AG04450 (cell line): ENCODE measurements around the gene LRRK1. TPM values are rescaled to one million over a fixed set of nuclear protein-coding genes. Genes with fewer than 3 reads are reported as not detected.

ENCODE experiments used
- CTCF ChIA-PET: fragments of 300-600, 350-600 bp; formaldehyde crosslinking; extraction: SDS; loops from one replicate; lab custom pipeline; 2022; ENCODE audit warnings: antibody characterized with exemption, inconsistent platforms; lab: Charles Lee
- POLR2A ChIA-PET: fragments of 350-600 bp; formaldehyde crosslinking; extraction: SDS; loops from one replicate; lab custom pipeline; 2021; ENCODE audit warnings: antibody characterized with exemption, inconsistent platforms; lab: Yijun Ruan, JAX
- DNase-seq: peaks from one replicate; pipeline ENCODE4 v3.0.0-alpha.2; 2011; ENCODE audit warnings: low read depth, low spot score
- H3K27ac ChIP-seq: one replicate; pipeline ENCODE4 v1.5.1; 2012; ENCODE audit warnings: low read depth, low read length, control low read depth
- H3K27me3 ChIP-seq: one replicate; pipeline ENCODE4 v1.6.0; 2012; ENCODE audit warnings: low read length; ENCODE audit not compliant: control insufficient read depth, insufficient read depth
- H3K4me3 ChIP-seq: 2 replicates; pipeline ENCODE4 v1.5.1; 2011; ENCODE audit warnings: mild to moderate bottlenecking, low read depth, low read length, control low read depth
- H3K9me3 ChIP-seq: 2 replicates; pipeline ENCODE4 v1.5.1; 2012; ENCODE audit warnings: low read length; ENCODE audit not compliant: control insufficient read depth, insufficient read depth
- polyA plus RNA-seq: library from polyadenylated mRNA; depleted of rRNA; stranded (reverse); fragments of >200 nt; gene quantifications from 2 replicates; pipeline ENCODE4 v1.2.3, GENCODE V29; 2011
- TF ChIP-seq, protein P1 (sequence below): IDR thresholded peaks from 2 replicates; pipeline ENCODE4 v1.5.1; 2011; ENCODE audit warnings: low read depth, low read length, control low read depth, inconsistent platforms

The LRRK1 gene
- polyA plus RNA-seq, 1 experiment = 5.6 TPM

DNA sequence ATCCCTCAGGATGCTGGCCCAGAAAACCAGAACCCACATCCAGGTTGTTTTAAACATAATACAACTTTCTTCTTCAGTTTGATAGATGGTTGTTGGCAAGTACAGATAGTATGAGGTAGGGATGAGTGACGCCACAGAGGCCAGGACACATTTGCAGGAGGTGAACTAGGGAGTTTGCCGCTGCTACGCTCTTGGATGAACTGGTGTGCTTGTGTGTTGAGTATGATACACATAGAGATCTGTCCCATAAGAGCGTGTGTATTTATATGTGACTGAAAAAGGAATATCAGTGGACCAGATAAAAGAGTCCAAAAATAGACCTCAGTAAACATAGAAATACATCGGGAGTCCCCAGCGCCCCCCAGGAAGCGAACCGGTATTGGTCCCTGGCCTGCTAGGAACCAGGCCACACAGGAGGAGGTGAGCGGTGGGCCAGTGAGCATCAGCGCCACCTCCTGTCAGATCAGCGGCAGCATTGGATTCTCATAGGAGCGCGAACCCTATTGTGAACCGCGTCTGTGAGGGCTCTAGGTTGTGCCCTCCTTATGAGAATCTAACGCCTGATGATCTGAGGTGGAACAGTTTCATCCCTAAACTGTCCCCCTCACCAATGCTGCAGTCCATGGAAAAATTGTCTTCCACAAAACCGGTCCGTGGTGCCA is 98.1 kb downstream of the LRRK1 start:
- no peak overlapping the region for H3K27ac ChIP-seq
- no peak for DNase-seq
- TF ChIP-seq, protein P1, sequence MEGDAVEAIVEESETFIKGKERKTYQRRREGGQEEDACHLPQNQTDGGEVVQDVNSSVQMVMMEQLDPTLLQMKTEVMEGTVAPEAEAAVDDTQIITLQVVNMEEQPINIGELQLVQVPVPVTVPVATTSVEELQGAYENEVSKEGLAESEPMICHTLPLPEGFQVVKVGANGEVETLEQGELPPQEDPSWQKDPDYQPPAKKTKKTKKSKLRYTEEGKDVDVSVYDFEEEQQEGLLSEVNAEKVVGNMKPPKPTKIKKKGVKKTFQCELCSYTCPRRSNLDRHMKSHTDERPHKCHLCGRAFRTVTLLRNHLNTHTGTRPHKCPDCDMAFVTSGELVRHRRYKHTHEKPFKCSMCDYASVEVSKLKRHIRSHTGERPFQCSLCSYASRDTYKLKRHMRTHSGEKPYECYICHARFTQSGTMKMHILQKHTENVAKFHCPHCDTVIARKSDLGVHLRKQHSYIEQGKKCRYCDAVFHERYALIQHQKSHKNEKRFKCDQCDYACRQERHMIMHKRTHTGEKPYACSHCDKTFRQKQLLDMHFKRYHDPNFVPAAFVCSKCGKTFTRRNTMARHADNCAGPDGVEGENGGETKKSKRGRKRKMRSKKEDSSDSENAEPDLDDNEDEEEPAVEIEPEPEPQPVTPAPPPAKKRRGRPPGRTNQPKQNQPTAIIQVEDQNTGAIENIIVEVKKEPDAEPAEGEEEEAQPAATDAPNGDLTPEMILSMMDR = no peak
- no peaks in the 10 kb centered on the region for H3K9me3 ChIP-seq
- CTCF ChIA-PET = interaction anchor here (1.8 to 2.5 kb wide), 5 partner anchors 9 to 250 kb away, joined by 22 to 49 read pairs (median 22); no protein-coding TSS in a partner anchor
- no peaks in the 10 kb centered on the region for H3K27me3 ChIP-seq
- POLR2A ChIA-PET = interaction anchor here (0.6 kb wide), 1 partner anchor 235 kb away, joined by 3 read pairs; the partner anchor contains the start of gene CHSY1
- H3K4me3 ChIP-seq = no peak overlapping the region

DNA sequence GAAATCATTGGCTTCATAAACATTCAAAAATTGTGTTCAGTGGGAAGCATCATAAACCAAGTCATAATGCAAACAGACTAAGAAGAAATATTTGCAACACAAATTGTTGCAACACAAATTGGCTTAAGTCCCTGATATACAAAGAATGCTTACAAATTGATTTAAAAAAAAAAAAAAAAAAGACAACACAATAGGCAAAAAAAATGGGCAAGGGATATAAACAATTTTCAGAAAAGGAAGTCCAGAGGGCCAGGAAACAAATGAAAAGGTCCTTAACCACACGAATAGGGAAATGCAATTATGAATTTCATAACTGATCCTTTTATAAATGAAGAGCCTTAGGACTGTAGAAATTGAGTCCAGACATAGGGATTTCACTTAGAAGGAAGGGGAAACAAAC is 98.9 kb downstream of the LRRK1 start:
- H3K9me3 ChIP-seq = no peaks in the 10 kb centered on the region
- TF ChIP-seq, protein P1 = no peak
- H3K4me3 ChIP-seq = no peak overlapping the region
- POLR2A ChIA-PET = no interaction called here
- DNase-seq = no peak
- H3K27me3 ChIP-seq = no peaks in the 10 kb centered on the region
- CTCF ChIA-PET = interaction anchor here (1.4 to 3.9 kb wide), 3 partner anchors 10 to 240 kb away, joined by 4 to 48 read pairs (median 24); no protein-coding TSS in a partner anchor
- no peak overlapping the region for H3K27ac ChIP-seq

DNA sequence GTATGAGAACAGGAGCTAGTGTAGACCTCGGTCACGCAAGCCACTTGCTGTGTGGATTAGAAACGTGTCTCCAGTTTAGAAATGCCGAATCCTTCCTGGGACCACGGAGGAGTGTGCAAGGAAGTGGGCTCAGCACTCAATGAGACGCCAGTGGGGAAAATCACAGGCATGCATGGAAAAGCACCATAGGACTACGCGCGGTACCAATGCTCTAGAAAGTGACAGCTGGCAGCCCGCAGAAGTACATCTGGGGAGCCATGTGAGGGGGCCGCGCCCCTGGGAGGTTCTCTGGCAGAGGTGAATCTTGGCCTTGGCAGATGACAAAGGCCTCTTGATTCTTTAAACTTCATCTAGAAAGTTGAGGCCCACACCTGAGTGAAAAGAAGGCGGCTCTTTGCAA is 99.3 kb downstream of the LRRK1 start:
- no peaks in the 10 kb centered on the region for H3K9me3 ChIP-seq
- POLR2A ChIA-PET = no interaction called here
- CTCF ChIA-PET = interaction anchor here (1.2 to 3.9 kb wide), 4 partner anchors 10 to 240 kb away, joined by 3 to 48 read pairs (median 14); no protein-coding TSS in a partner anchor
- no peak overlapping the region for H3K4me3 ChIP-seq
- TF ChIP-seq, protein P1 = no peak
- DNase-seq = no peak
- no peaks in the 10 kb centered on the region for H3K27me3 ChIP-seq
- H3K27ac ChIP-seq = no peak overlapping the region

DNA sequence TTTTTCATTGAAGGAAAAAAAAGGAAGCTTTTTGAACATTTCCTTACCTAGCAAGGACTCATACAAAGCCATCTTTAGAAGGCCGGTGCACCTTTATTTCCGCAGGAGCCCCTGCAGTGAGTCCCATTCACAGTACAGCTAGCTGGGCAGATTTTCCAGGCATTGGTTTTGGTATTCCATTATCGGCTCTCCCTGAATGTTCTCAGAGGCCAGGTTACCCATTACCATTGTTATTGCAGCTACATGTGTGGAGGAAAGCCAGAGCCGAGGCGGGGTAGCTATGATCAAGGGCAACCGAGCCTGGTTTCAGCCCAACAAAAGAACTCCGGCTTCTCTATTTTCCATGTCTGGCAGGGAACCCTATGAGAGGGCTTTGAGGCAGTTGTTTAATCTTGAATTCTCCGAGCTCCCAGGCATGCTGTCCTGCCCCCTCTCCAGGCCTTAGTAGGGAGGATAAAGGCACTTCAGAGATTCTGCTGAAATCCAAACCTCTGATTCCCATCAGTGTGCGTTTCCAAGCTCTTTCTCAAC is 100.3 kb downstream of the LRRK1 start:
- CTCF ChIA-PET = interaction anchor here (0.5 to 3.9 kb wide), 6 partner anchors 11 to 250 kb away, joined by 3 to 48 read pairs (median 4); no protein-coding TSS in a partner anchor
- TF ChIP-seq, protein P1 = no peak
- no peaks in the 10 kb centered on the region for H3K27me3 ChIP-seq
- POLR2A ChIA-PET = no interaction called here
- no peaks in the 10 kb centered on the region for H3K9me3 ChIP-seq
- DNase-seq = no peak
- H3K27ac ChIP-seq = no peak overlapping the region
- no peak overlapping the region for H3K4me3 ChIP-seq

DNA sequence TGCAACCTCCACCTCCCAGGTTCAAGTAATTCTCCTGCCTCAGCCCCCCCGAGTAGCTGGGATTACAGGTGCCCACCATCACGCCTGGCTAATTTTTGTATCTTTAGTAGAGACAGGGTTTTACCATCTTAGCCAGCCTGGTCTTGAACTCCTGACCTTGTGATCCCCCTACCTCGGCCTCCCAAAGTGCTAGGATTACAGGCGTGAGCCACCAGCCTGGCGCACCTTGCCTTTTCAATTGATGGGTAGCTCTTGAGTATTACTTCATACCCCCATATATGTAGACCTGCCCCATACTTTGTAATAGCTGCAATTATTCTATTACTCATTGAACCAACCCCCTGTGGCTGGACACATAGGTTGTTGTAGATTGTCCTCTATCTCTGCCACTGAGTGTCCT is 101.3 kb downstream of the LRRK1 start:
- no peak for DNase-seq
- ChIA-PET CTCF (interaction anchor here (0.7 to 3.9 kb wide), 3 partner anchors 12 to 238 kb away, joined by 6 to 48 read pairs (median 24); no protein-coding TSS in a partner anchor), POLR2A (interaction anchor here (1.5 kb wide), 1 partner anchor 231 kb away, joined by 3 read pairs; the partner anchor contains the start of gene CHSY1)
- Histone ChIP-seq H3K27me3 (no peaks in the 10 kb centered on the region), H3K4me3 (no peak overlapping the region), H3K27ac (no peak overlapping the region), H3K9me3 (no peaks in the 10 kb centered on the region)
- TF ChIP-seq, protein P1 = no peak
